Heart left ventricle (tissue), 16 donors: ENCODE results near the gene AGBL3. TPM values are rescaled to one million over a fixed set of nuclear protein-coding genes. Genes with fewer than 3 reads are reported as not detected.
A peak's percentile ranks its signal among the peaks of the same experiment; 100 is the strongest.

Experiments used
- ATAC-seq, 4 donors: fragments of 200-7000 bp; cut with Tn5 transposase; one replicate each; pipeline ENCODE4 v1.9.1; 2020 to 2022; ENCODE audit warnings: moderate library complexity in 4 of 4, mild to moderate bottlenecking in 3 of 4, moderate number of reproducible peaks in 1 of 4
- DNase-seq, 5 donors: peaks; one replicate each; pipeline ENCODE4 v3.0.0-alpha.2; 2020
- H3K27ac ChIP-seq, 12 donors: fragments of 200-600 bp; sonication (generic) in 4 of 12; one replicate each; pipeline versions ENCODE4 v1.5.0 to v1.8.0; 2016 to 2022; ENCODE audit warnings: mild to moderate bottlenecking in 2 of 12
- H3K27me3 ChIP-seq, 9 donors: fragments of 200-600 bp; sonication (generic) in 2 of 9; one replicate each; pipeline versions ENCODE4 v1.5.1 to v1.8.0; 2016 to 2022; ENCODE audit warnings: mild to moderate bottlenecking in 3 of 9
- H3K36me3 ChIP-seq, 9 donors: fragments of 200-600 bp; sonication (generic) in 2 of 9; one replicate each; pipeline versions ENCODE4 v1.5.0 to v1.8.0; 2018 to 2022; ENCODE audit warnings: mild to moderate bottlenecking in 2 of 9
- H3K4me1 ChIP-seq, 12 donors: fragments of 200-600 bp; sonication (generic) in 4 of 12; one replicate each; pipeline versions ENCODE4 v1.5.0 to v1.8.0; 2016 to 2022; ENCODE audit warnings: mild to moderate bottlenecking in 3 of 12
- H3K4me3 ChIP-seq, 12 donors: fragments of 200-600 bp; sonication (generic) in 4 of 12; one replicate each; pipeline versions ENCODE4 v1.5.0 to v1.8.0; 2017 to 2022; ENCODE audit warnings: mild to moderate bottlenecking in 9 of 12, moderate library complexity in 4 of 12
- H3K9me3 ChIP-seq, 12 donors: fragments of 200-600 bp; sonication (generic) in 4 of 12; one replicate each; pipeline versions ENCODE4 v1.5.0 to v1.8.0; 2016 to 2022; ENCODE audit warnings: mild to moderate bottlenecking in 1 of 12
- CTCF ChIP-seq, 12 donors: fragments of 200-600 bp; sonication (generic) in 4 of 12; IDR thresholded peaks; one replicate each; pipeline versions ENCODE4 v1.5.0 to v1.8.0; 2018 to 2022; ENCODE audit warnings: antibody characterized with exemption in 12 of 12, mild to moderate bottlenecking in 5 of 12
- POLR2A ChIP-seq, 2 donors: fragments of 450-650 bp; IDR thresholded peaks; one replicate each; pipeline ENCODE4 v1.6.1; 2017; ENCODE audit warnings: antibody characterized with exemption in 2 of 2, mild to moderate bottlenecking in 2 of 2, moderate library complexity in 2 of 2
- WGBS, 4 donors: extraction: QIAGEN DNeasy Blood & Tissue Kit in 2 of 4; methylation state at CpG; one replicate each; pipeline versions ENCODE4 v1.1.5 to v1.1.7; 2013 to 2018; 5-methylcytosine and 5-hydroxymethylcytosine counted together
- intact Hi-C, 10 donors: fragments of 100-400 bp; cut with DNase I; formaldehyde crosslinking; loops; one replicate each; pipeline versions ENCODE4 v1.11.1 to v1.14.2; 2022
- polyA plus RNA-seq, 2 donors: library from polyadenylated mRNA; stranded (reverse); fragments of 200-250 nt; gene quantifications; one replicate each; pipeline ENCODE4 v1.2.3, GENCODE V29; 2013
- total RNA-seq, 9 donors: library from RNA; depleted of rRNA in 2 of 9; stranded (reverse); fragments of >200 nt in 2 of 9; fragmentation: NEBNext Ultra II Directional in 3 of 9; extraction: Animal tissue kit (Norgen Biotek cat#: 25700) in 3 of 9; gene quantifications; one replicate each; pipeline versions ENCODE4 v1.1.0 to v1.2.4, GENCODE V29; 2016 to 2023
- donor health status: ischemic (EF 13 %, LVEDD 7.1; RV severe dilation, severe dysfunction).
- donor health status: healthy with polysubstance abuse.
- donor health status: DM: no; HTN: yes; CAD: no.
- donor health status: DM: no; HTN: no; CAD: no.
- donor health status: ischemic (EF 25% LVEDD 6.9; RV normal size, moderate dysfunction).
- donor health status: ischemic (EF 25% LVEDD 5.7; RV mildly dilated, moderate dysfunction).
- donor health status: healthy.
- donor health status: DM: yes; HTN: yes; CAD: no.
- donor health status: ischemic (EF 35%, LVEDD 5.7; RV mildly dilated, moderate dysfunction).
- donor health status: nonischemic (EF 11% LVEDD 7.7; RV severe dilation, severe dysfunction).
- donor health status: DM: yes; HTN: yes; CAD: no.
- donor health status: PGD.
- donor health status: ischemic (EF 29% LVEDD 5.4; RV normal size, mild dysfunction).
- donor health status: nonischemic (EF 23%, LVEDD 6.1; RV moderate dilation, normal function).

Gene AGBL3
- total and polyA plus RNA-seq, 11 donors = 0.40 to 1.5 (median 0.93) TPM

GRCh38 chr7:134949171-134949570 is 37.1 kb upstream of the AGBL3 start:
- intact Hi-C loops = loop anchor here in 5 of 10 donors (5.0 to 10.0 kb wide), 2 partner anchors 174 to 257 kb away; partner anchors contain the start of gene CALD1 (in 3 of the 5)
- DNase-seq (no peak), ATAC-seq (no peak)
- no peaks in the 10 kb centered on the region for H3K27me3 ChIP-seq
- peak overlapping the region in 1 of 12 donors; percentile 33 for H3K27ac ChIP-seq
- H3K4me1 ChIP-seq = peaks cover 0 to 9% (median 0%) of the 10 kb centered on the region in 12 donors
- no peak overlapping the region for H3K4me3 ChIP-seq
- H3K36me3 ChIP-seq = peaks cover 0 to 100% (median 86%) of the 10 kb centered on the region in 9 donors
- no peak for TF ChIP-seq CTCF (IDR thresholded peaks at IDR 0.05)
- no peak for TF ChIP-seq POLR2A (IDR thresholded peaks at IDR 0.05)
- no peaks in the 10 kb centered on the region for H3K9me3 ChIP-seq
- 78 to 87% (median 83%) methylated on average over 3 of the region's 3 CpGs for WGBS, 4 donors

- H3K27me3 ChIP-seq = no peaks in the 10 kb centered on the region
- intact Hi-C loops = loop anchor here in 6 of 10 donors (2.0 to 5.0 kb wide), 4 partner anchors 262 to 322 kb away; no protein-coding TSS in a partner anchor
- H3K4me1 ChIP-seq = no peaks in the 10 kb centered on the region
- peaks cover 0 to 100% (median 86%) of the 10 kb centered on the region in 9 donors for H3K36me3 ChIP-seq
- H3K9me3 ChIP-seq = peaks cover 0 to 4% (median 0%) of the 10 kb centered on the region in 12 donors
- WGBS, 4 donors = 57 to 63% (median 59%) methylated on average over 9 of the region's 9 CpGs
- TF ChIP-seq POLR2A (IDR thresholded peaks at IDR 0.05) = no peak
- peak; percentile 40 to 70 (median 53) for TF ChIP-seq CTCF (IDR thresholded peaks at IDR 0.05)
- no peak overlapping the region for H3K4me3 ChIP-seq
- DNase-seq = no peak
- no peak overlapping the region for H3K27ac ChIP-seq
- peak in 1 of 4 donors; percentile 48 for ATAC-seq
These were observed 31.9 kb upstream of the AGBL3 start for GRCh38 chr7:134954197-134955082.

- ATAC-seq = no peak
- intact Hi-C loops = loop anchor here in 1 of 10 donors (5.0 kb wide), 1 partner anchor 270 kb away; no protein-coding TSS in a partner anchor
- DNase-seq = no peak
- TF ChIP-seq CTCF (IDR thresholded peaks at IDR 0.05) = no peak
- H3K36me3 ChIP-seq = peaks cover 0 to 100% (median 84%) of the 10 kb centered on the region in 9 donors
- H3K27me3 ChIP-seq = no peaks in the 10 kb centered on the region
- WGBS, 4 donors = 94 to 97% (median 96%) methylated on average over 3 of the region's 3 CpGs
- peak overlapping the region in 1 of 12 donors; percentile 21 for H3K27ac ChIP-seq
- H3K4me1 ChIP-seq = peaks cover 0 to 3% (median 0%) of the 10 kb centered on the region in 12 donors
- no peak overlapping the region for H3K4me3 ChIP-seq
- H3K9me3 ChIP-seq = peaks cover 0 to 4% (median 0%) of the 10 kb centered on the region in 12 donors
These were observed 29.3 kb upstream of the AGBL3 start for GRCh38 chr7:134957005-134957404.

- intact Hi-C loops = loop anchor here in 2 of 10 donors (5.0 kb wide), 2 partner anchors 212 to 273 kb away; partner anchors contain the start of gene CYREN (in 1 of the 2)
- Histone ChIP-seq H3K4me1 (peaks cover 0 to 19% (median 0%) of the 10 kb centered on the region in 12 donors), H3K36me3 (peaks cover 0 to 100% (median 87%) of the 10 kb centered on the region in 9 donors), H3K27me3 (no peaks in the 10 kb centered on the region), H3K27ac (peak overlapping the region in 1 of 12 donors; percentile 34), H3K4me3 (no peak overlapping the region), H3K9me3 (peaks cover 0 to 4% (median 0%) of the 10 kb centered on the region in 12 donors)
- TF ChIP-seq POLR2A (IDR thresholded peaks at IDR 0.05) (no peak), CTCF (IDR thresholded peaks at IDR 0.05) (no peak)
- ATAC-seq (no peak), DNase-seq (no peak)
- 94 to 96% (median 95%) methylated on average over 5 of the region's 5 CpGs for WGBS, 4 donors
These were observed 26.5 kb upstream of the AGBL3 start for GRCh38 chr7:134959810-134960209.
